Hepatocyte (in vitro differentiated cells): Measurements from ENCODE around the gene LRRTM1. TPM values are rescaled to one million over a fixed set of nuclear protein-coding genes. Genes with fewer than 3 reads are reported as not detected.
A peak's percentile ranks its signal among the peaks of the same experiment; 100 is the strongest.

Source experiments
- DNase-seq: peaks from one replicate; pipeline ENCODE4 v3.0.0-alpha.2; 2016; ENCODE audit warnings: low spot score
- H2AFZ ChIP-seq: fragments of 200-600 bp; sonication (generic); 2 replicates; pipeline ENCODE4 v1.6.0; 2016; ENCODE audit warnings: antibody characterized with exemption, mild to moderate bottlenecking
- H3K27ac ChIP-seq: fragments of 200-600 bp; sonication (generic); 2 replicates; pipeline ENCODE4 v1.5.1; 2016; ENCODE audit warnings: mild to moderate bottlenecking
- H3K27me3 ChIP-seq: fragments of 200-600 bp; sonication (generic); 2 replicates; pipeline ENCODE4 v1.6.1; 2016
- H3K36me3 ChIP-seq: fragments of 200-600 bp; sonication (generic); replicated peaks from 2 replicates; pipeline ENCODE4 v1.5.1; 2016; ENCODE audit warnings: low read depth; ENCODE audit not compliant: insufficient read depth
- H3K4me1 ChIP-seq: fragments of 200-600 bp; sonication (generic); 2 replicates; pipeline ENCODE4 v1.5.1; 2016; ENCODE audit warnings: mild to moderate bottlenecking, moderate library complexity; ENCODE audit not compliant: insufficient read depth
- H3K4me2 ChIP-seq: fragments of 200-600 bp; sonication (generic); 2 replicates; pipeline ENCODE4 v1.6.0; 2016
- H3K4me3 ChIP-seq: fragments of 200-600 bp; sonication (generic); 2 replicates; pipeline ENCODE4 v1.5.1; 2016; ENCODE audit warnings: mild to moderate bottlenecking
- H3K79me2 ChIP-seq: fragments of 200-600 bp; sonication (generic); 2 replicates; pipeline ENCODE4 v1.6.0; 2017; ENCODE audit warnings: mild to moderate bottlenecking
- H3K9me2 ChIP-seq: fragments of 200-600 bp; sonication (generic); replicated peaks from 2 replicates; pipeline ENCODE4 v1.6.0; 2017; ENCODE audit warnings: mild to moderate bottlenecking; ENCODE audit not compliant: insufficient read depth
- H3K9me3 ChIP-seq: fragments of 200-600 bp; sonication (generic); 2 replicates; pipeline ENCODE4 v1.5.1; 2016; ENCODE audit warnings: low read depth, mild to moderate bottlenecking
- H4K20me1 ChIP-seq: fragments of 200-600 bp; sonication (generic); 2 replicates; pipeline ENCODE4 v1.6.0; 2016; ENCODE audit warnings: mild to moderate bottlenecking; ENCODE audit not compliant: insufficient read depth, poor library complexity, severe bottlenecking
- CTCF ChIP-seq: fragments of 200-600 bp; sonication (generic); IDR thresholded peaks from 2 replicates; pipeline ENCODE4 v1.5.1; 2016; ENCODE audit warnings: antibody characterized with exemption, mild to moderate bottlenecking; ENCODE audit not compliant: poor library complexity
- EZH2 ChIP-seq: fragments of 200-600 bp; sonication (generic); IDR thresholded peaks from 2 replicates; pipeline ENCODE4 v1.6.1; 2016; ENCODE audit warnings: antibody characterized with exemption, mild to moderate bottlenecking, borderline replicate concordance
- EZH2phosphoT487 ChIP-seq: fragments of 200-600 bp; sonication (generic); IDR thresholded peaks from one replicate; pipeline ENCODE4 v1.6.1; 2018; ENCODE audit warnings: antibody characterized with exemption, mild to moderate bottlenecking, low read depth, moderate library complexity; ENCODE audit not compliant: unreplicated experiment, severe bottlenecking
- WGBS: methylation state at CpG from one replicate; pipeline ENCODE4 v1.1.6; 2016; ENCODE audit warnings: low lambda C conversion rate; ENCODE audit errors: missing lambda C conversion rate; 5-methylcytosine and 5-hydroxymethylcytosine counted together
- polyA plus RNA-seq: library from polyadenylated mRNA; unstranded; fragments of >200 nt; fragmentation: Nextera tagmentation; extraction: Ambion mirVana; gene quantifications from 2 replicates; pipeline ENCODE4 v1.2.1, GENCODE V29; 2016
- total RNA-seq: library from RNA; depleted of rRNA; stranded (reverse); fragments of >200 nt; gene quantifications from 2 replicates; pipeline ENCODE4 v1.2.3, GENCODE V29; 2014

The LRRTM1 gene
- total and polyA plus RNA-seq, 2 experiments from 2014 or later: 1.3 to 2.7 TPM

DNA sequence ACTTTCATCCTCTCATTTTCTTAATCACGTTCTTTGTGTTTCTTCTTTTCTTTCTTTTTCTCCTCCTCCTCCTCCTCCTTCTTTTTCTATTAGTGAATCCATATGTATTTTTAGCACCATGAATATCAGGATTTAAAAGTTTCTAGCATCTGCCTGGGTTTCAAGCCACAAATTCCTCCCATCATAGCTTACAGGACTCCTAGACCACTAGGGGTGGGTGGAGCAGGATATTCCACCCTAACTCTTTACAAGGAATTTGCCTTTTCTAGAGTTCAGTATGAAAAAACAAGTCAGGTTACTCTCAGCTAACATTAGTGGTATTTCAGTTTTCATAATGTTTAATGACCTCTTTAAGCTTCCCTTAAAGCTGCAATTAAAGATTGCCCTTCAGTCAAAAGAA is 19.1 kb upstream of the LRRTM1 start:
- Histone ChIP-seq H3K79me2 (no peaks in the 10 kb centered on the region), H3K27me3 (peaks cover 39% of the 10 kb centered on the region), H3K9me2 (no peaks in the 10 kb centered on the region), H3K27ac (no peak overlapping the region), H4K20me1 (no peaks in the 10 kb centered on the region), H3K4me1 (no peaks in the 10 kb centered on the region), H3K36me3 (no peaks in the 10 kb centered on the region), H3K9me3 (no peaks in the 10 kb centered on the region), H3K4me3 (no peak overlapping the region), H3K4me2 (no peak overlapping the region), H2AFZ (no peak overlapping the region)
- TF ChIP-seq EZH2 (no peak), EZH2phosphoT487 (no peak), CTCF (no peak)
- 93% methylated on average over 1 of the region's 1 CpG for whole genome bisulfite sequencing
- DNase-seq: no peak

- Histone ChIP-seq H3K4me3 (no peak overlapping the region), H3K9me2 (no peaks in the 10 kb centered on the region), H3K79me2 (no peaks in the 10 kb centered on the region), H3K4me2 (no peak overlapping the region), H2AFZ (no peak overlapping the region), H3K9me3 (no peaks in the 10 kb centered on the region), H3K4me1 (no peaks in the 10 kb centered on the region), H3K27ac (no peak overlapping the region), H3K36me3 (no peaks in the 10 kb centered on the region), H3K27me3 (peaks cover 39% of the 10 kb centered on the region), H4K20me1 (no peaks in the 10 kb centered on the region)
- TF ChIP-seq CTCF (no peak), EZH2phosphoT487 (no peak), EZH2 (no peak)
- WGBS: 78% methylated on average over 14 of the region's 14 CpGs
- DNase-seq: no peak
These were observed 18.4 kb upstream of the LRRTM1 start for GRCh38 chr2:80322958-80323357.

- Histone ChIP-seq H3K4me1 (no peaks in the 10 kb centered on the region), H3K4me3 (no peak overlapping the region), H3K79me2 (no peaks in the 10 kb centered on the region), H3K27ac (no peak overlapping the region), H3K9me2 (no peaks in the 10 kb centered on the region), H4K20me1 (no peaks in the 10 kb centered on the region), H2AFZ (no peak overlapping the region), H3K36me3 (no peaks in the 10 kb centered on the region), H3K4me2 (peak overlapping the region; percentile 67), H3K27me3 (peaks cover 39% of the 10 kb centered on the region), H3K9me3 (no peaks in the 10 kb centered on the region)
- 38% methylated on average over 40 of the region's 42 CpGs for WGBS
- peak; percentile 10 for DNase-seq
- no peak for TF ChIP-seq CTCF
- TF ChIP-seq EZH2: no peak
- no peak for TF ChIP-seq EZH2phosphoT487
These were observed 17.9 kb upstream of the LRRTM1 start for GRCh38 chr2:80322311-80322920.
